ENCODE results near the gene KIT.

Gene KIT

DNA sequence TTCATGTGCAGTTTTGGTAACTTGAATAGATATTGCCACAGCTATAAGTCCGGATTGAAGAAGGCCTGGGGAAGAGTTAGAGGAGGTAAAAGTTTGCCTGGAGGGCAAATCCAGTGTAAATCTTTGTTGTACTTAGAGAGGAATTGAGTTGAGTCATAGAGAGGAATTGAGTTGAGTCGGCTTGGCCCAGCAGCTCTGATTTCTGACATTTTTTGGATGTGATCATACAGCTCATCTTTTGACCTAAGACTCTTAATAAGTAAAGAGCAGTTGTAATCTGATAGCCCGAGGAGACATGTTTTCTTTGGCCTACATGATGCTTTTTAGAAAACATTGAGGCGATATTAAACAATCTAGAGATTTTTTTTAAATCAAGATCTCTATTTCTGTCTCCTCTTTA is 3.9 kb downstream of the KIT start:
- no peak for DNase-seq

DNA sequence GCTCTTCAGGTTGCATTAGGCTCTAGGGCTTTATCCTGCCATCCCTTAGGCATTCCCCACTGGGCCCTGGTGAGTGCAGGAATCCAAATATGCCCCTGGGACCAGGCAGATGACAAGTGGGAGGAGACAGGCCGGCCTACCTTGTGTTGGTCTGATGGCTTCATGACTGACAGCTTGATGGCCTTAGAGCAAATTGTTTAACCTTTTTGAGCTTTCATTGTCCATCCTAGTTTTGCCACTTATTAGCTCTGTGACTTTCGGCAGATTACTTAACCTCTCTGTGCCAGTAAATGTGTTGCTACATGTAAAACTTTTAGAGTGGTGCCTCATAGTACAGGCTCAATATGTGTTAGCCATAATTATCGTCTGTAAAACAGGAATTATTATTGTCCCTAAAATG is 4.4 kb downstream of the KIT start:
- no peak for DNase-seq

DNA sequence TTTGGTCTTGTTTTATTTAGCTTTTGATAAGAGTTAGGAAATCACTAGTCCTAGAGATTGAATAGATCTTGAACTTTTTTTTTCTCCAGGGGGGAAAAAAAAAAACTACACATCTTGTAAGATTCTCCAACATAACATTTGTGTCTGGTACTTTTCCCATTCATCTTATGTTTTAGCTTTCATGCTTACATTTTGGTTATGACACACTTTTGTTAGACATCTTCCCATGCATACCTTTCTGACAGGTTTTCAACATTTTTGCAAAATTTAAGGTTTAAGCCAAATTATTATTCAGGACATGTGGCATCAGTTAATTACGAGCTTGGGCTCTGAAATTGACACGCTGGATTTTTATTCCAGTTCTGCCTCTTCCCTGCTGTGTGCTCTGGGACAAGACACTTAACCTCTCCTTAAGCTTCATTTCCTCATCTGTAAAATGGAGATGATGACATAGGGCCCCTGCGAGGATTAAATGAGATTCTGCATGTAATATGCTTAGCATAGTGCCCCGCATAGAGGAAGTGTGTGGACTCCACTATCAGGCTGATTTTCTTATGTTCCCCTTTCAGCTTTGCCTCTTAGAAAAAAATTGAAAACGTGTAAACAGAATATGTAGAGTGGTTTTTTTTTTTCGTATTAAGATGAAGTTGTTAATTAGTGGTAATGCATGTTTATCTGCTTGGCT is 5.3 kb downstream of the KIT start:
- DNase-seq, result no peak

DNA sequence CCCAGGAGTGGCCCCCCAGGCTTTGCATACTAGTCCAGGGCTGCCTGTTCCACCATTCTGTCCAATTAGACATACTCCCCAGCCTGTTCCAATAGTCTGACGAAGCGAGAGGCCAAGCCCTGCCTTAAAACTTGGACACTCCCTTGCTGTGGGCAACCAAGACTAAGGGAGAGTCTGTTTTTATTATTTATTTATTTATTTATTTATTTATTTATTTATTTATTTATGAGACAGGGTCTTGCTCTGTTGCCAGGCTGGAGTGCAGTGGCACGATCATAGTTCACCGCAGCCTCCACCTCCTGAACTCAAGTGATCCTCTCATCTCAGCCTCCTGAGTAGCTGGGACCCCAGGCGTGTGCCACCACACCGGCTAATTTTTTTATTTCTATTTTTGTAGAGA is 6.6 kb downstream of the KIT start:
- no peak for DNase-seq

DNA sequence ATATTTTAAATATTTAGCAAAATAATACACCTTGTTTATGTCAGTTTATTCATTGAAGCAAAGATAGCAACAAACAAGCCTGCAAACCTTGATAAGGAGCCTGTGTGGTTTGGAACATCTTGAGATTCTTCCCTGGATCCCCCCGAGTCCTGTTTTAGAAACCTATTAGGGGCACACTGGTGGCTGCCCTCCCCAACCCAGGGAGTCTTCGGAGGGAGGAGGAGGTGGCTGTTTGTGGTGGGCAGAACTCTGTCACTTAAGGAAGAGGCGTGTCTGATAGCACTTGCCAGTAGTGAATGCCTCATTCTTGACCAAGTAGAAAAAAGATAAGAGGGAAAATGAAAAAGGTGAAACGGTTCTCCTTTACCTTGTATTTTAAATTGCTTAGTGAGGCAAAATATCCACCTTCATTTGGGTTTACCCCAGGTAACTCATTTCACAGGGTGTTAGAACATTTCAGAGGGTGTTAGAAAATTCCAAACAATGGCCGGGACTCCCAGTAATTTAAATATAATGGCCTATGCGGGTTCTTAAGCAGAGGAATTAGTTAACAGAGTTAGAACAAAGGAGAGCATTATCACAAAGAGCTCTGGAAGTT is 10.4 kb downstream of the KIT start:
- DNase-seq, result no peak

DNA sequence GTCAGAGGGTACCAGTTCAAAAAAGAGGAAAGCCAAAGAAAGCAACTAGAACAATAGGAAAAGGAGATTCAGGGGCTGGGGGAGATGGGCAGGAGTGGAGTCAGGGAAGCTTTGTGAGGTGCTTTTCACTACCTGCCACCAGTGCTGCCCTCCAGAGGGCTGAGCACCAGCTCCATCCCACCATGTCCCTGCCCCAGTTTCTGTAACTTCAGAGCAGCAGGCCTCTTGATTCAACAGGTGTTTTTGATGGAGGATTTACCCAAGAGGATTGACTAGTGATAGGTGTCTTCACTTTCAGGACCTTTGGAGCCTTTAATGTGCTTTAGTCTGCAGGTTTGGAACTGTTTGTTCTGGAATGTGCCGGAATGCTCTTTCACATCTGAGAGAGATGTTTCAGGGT is 12.1 kb downstream of the KIT start:
- DNase-seq, result no peak

DNA sequence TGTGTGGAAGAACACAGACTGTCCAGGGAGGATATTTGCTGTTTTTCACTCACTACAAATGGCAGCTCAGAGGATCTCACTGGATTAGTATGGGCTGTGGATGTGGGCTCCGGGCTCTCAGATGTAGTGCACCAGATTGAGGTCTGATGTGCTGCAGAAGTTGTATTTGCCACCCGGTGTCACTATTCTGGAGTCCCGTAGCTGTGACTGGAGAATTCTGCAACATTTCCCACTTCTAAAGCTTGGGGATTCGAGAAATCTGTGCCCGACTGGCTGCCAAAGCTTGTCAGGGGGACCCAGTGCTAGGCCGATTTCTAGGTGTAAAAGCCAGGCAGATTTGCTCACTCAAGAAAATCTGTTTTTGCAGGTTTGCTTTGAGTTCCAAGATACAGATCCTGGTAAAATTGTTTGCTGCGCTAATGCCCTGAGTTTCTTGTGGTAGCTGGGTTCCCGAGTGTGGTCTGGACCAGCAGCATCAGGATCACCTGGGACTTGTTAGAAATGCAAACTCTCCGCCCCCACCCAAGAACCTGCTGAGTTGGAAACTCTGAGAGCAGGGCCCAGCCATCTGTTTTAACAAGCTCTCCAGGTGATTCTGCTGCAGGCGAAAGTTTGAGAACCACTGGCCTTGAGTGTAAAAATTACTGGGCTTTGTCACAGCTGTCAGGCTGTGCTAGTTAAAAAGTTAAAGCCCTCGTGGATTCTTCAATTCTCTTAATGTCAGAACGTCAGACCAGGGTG is 18.1 kb downstream of the KIT start:
- no peak for DNase-seq

DNA sequence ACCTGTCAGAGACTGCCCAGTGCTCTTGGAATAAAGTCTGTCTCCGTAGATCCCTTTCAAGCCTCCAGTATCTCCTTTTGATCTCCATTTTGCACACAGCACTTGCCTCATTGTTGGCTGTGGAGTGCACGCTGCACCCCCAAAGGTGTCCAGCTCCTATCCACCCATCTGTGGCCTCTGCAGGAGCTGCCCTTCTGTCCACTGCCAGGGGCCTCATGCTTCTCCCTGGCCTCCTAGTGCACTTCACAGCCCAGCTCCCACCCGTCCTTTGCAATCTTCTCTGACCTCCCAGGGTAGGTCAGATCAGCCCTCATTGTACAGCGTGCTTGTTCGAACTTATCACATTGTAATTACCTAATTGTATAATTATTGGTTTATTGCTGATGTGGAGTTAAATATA is 18.9 kb downstream of the KIT start:
- no peak for DNase-seq

DNA sequence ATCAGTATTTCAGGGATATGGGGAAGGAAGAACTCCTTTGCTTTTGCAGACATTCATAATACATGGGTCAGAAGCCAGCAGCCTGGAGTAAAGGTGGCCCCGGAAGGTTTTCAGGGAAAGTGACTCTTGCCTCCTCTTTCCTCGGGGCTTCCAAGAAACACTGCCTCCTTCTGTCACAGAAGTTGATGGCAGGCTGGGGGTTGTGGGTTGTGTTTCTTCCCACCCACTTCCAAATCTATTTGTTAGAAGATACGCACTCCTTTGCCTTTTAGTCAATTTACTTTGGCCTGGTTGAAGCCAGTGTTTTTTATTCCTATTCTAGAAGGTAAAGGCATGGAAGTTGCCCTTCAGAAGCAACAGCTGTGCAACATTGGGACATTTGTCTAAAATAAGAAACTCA is 19.7 kb downstream of the KIT start:
- DNase-seq, result no peak

DNA sequence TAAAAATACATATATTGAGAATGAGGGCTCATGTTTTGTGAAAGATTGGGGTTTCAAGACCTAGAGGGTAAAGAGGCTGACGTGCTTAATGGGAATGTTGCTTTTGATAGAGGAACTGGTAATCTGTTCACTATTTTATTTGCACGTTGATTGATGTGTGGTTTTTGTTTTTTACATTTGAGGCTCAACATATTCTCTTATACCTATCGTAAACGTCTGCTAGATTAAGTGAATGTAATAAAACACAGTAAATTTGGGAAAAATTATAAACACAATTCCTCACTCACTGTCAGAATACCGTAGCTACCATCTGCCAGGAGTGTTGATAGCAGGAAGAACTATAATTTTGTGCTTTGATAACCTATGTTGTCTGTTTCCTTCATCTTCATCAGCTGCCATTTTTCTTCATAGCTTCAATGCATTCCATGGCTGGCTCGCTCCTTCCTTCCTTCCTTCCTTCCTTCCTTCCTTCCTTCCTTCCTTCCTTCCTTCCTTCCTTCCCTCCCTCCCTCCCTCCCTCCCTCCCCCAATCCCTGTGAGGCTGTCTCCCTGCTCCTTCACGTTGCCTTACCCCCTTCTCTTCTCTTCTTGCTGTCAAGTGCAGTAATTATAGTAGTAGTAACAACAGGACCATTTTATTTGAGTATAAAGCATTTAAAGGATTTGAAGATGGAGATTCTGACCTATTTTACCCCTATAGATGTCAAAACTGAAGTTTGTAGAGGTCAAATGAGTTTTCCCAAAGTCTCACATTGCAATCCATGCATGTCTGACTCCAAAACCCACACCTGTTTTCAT is 20.3 kb downstream of the KIT start:
- no peak for DNase-seq

DNA sequence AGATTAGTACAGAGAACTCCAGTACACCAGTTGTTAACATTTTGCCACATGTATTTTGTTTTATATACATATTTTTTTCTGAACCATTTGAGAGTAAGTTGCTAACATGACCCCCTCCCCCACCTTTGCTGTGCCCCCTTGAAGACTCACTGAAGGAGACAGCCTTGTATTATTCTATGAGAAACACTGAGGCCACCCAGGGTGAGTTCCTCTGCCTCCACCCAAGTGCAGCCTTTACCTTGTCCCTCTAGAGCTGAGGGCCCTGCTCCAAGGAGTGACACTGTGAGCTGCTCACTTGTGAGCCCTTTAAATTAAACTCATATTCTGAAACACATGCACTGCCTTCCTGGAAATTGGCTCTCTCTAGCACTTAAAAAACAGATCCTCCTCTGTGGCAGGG is 21.1 kb downstream of the KIT start:
- DNase-seq, result no peak

DNA sequence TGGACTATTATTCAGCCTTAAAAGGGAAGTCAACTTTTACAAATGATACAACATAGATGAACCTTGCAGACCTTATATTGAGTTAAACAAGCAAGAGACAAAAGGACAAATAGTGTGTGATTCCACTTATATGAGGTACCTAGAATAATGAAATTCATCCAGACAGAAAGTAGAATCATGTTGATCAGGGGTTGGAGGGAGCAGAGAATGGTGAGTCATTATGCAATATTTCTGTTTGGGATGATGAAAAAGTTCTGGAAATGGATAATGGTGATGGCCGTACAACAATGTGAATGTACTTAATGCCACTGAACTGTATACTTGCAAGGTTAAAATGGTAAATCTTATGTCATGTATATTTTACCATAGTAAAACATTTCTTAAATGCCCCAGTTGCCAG is 22.1 kb downstream of the KIT start:
- DNase-seq, result no peak

DNA sequence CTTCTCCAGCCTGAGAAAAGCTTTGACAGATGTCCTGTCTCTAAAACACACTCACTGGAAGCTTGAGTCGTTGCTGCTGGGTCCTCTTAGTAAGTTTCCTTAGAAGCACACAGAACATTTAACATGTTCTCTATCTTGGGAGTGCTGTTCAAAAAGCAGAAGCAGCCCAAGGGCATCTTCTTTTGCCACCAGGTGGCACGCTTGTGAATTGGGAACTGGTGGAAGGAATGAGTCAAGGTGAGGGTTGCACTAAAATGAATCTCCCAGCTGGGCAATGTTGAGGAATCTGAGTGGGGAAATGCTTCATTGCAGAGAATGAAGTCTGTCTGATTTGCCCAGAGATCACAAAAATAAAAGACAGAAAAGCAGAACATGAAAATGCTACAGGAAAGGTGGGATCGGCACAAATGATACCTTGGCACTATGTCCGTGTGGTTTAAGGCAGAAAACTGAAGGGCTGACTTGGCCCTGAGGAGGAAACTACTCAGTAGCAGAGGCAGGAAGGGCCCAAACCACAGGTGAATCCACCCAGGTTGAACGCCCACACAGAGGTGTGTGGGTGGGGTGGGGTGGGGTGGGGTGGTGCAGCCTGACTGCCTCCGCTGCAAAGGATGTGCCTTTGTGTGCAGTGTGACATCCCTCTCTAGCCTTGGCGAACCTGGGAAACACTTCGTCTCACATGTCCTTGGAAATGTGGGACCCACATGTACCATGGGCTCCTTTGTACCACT is 26.0 kb downstream of the KIT start:
- peak; percentile 29 for DNase-seq

DNA sequence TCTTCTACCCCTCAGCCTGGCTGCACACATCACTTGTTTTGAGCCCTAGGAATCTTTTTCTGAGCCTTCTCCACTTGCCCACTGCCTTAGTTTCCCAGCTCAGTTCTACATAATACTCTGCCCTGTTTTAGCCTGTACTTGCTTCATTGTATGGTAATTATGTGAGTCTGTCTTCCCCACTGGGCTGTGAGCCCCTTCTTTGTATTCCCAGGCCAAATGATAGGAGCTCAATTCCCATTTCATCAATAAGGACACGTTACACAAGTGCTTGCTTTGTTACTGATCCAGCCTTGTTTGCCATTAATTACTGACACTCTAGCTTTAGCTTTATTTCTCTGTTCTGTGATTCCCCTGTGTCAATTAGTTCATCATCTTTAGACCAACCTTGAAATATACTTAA is 28.1 kb downstream of the KIT start:
- DNase-seq, result no peak

DNA sequence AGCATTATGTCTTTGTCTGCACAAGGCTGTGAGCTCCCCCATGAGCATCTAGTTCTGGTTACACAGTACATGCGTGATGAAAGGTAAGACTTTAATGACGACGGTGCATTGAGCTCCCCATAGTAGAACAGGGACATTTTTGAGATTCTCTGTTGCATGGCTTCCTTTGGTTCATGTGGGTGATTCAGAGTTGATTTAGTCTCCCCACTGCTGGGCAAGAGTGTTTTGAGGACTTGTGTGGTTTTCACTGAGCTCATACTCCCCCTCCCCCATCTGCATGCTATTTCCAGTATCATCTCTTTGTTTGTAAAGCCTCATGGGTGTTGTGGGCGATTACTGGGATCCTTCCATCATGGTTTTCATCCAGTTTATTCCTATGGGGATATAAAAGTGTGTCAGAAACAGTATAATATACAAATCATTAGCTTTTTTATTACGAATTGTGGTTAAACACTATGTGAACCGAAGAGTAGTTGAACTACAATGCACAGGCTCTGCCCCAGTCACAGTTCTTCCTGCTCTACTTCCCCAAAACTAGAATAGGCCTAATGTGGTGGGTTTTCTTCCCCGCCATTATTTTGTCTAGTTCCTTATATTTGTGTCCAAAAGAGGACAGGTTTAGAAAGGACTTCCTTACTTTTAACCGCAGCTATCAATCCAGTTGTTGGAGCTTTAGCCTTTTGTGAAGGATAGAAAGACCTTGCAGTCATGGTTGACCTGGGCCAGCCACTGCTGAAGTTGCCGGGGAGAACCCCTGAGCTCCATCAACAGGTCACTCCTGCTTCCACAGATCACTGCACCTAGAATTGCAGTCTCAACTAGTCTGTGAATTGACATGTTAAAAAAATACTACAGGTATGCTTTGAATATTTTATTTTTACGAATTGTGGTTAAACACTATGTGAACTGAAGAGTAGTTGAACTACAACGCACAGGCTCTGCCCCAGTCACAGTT is 30.4 kb downstream of the KIT start:
- DNase-seq, result no peak

DNA sequence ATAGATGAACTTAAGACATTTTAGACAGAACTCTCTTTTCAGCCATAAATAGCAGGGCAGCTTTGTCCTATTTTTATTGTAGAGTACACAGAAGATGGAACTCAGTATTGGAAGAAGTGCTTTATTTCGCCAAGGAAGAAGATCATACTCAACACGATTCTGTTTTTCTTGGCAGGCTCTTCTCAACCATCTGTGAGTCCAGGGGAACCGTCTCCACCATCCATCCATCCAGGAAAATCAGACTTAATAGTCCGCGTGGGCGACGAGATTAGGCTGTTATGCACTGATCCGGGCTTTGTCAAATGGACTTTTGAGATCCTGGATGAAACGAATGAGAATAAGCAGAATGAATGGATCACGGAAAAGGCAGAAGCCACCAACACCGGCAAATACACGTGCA is 37.6 kb downstream of the KIT start:
- no peak for DNase-seq

DNA sequence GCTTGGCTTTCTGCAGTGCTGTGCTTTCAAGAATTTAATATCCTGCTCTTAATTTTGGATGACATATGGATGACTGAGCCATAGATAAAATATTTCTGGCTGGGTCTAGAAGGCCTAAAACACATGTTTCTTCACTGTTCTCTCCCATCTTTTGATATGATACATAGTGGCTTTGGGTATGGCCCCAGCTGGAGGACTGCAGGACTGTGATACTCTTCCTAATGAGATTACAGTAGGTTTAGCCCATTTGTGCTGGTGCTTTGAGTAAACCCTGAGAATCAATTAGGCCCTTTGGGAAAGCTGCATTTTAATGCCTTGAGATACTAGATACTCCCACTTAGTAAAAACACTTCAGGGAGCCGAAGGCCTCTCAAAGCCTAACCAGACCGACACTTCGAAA is 38.0 kb downstream of the KIT start:
- no peak for DNase-seq

DNA sequence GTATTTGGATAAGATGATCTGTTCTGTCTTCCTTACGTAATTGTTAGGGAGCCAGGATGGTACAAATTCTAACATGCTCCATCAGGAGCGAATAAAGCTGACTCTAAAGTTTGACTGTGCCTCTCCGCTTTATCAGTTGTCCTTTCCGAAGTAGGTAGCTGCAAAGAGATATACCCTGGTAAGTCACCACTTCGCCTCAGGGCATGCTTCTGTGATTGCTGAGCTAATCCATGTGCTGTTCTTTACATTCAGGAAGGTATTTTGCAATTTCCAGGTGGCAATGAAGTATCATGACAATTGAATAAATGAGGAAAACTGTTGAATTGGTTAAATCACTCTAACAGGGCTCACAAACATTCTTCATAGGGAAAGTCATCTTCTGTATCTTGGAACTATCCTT is 38.9 kb downstream of the KIT start:
- DNase-seq, result no peak

DNA sequence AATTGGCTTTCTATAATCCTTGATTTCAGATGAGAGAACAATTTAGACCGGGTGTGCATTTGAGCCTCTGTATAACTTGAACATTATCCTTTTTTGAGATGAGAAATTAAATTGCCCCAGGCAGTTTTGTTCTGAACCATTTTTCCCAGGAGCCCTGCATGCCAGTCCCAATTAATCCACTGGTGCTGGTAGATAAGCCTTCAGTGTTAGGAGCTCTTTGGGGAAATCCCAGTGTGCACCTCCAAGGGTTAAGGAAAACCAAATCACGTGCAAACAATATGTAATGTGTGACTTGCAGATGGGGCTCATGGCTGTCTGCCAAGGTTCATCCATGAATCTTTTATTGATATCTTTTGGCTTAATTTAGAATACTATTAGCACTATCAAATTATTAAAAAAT is 43.2 kb downstream of the KIT start:
- no peak for DNase-seq

DNA sequence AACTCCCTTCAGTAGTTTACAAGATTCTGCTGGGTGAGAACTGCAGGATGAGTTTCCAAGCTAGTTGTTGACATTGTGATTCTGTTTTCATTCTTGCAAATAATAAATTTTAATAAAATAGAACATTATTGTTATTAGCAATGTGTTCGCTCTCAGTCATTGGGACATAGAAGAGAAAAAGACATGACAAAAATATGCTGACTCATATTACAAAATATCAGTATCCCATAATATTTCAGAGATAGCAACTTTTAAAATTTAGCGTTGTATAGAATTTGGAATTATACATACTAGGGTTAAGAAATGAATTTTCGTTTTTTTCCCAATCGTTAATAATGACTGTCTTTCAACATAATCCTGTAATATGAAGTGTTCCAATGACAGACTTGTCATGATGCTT is 45.4 kb downstream of the KIT start:
- DNase-seq, result no peak

DNA sequence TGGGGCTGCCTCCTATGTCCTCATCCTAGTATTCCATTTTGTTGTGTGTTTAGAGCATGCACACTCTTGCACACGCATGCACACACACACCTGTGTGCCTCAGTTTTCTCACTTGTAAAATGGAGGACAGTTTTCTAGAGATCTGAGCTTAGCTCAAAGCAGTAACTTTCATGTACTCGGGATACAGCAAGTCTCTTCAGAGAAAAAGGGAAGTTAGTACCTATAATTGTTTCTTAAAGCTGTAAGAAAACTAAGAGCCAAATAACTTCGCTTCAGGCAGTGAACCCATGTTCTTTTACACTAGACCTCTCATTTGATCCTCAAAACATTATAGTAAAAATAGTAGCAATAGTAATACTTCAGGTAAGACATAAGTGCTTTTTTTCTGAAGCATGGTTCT is 49.6 kb downstream of the KIT start:
- DNase-seq, result no peak
